Measurements from ENCODE around the gene SDK2. TPM values are rescaled to one million over a fixed set of nuclear protein-coding genes. Genes with fewer than 3 reads are reported as not detected.

SDK2 gene
- total and polyA plus RNA-seq, 11 donors: 0.84 to 4.0 (median 2.6) TPM

DNA sequence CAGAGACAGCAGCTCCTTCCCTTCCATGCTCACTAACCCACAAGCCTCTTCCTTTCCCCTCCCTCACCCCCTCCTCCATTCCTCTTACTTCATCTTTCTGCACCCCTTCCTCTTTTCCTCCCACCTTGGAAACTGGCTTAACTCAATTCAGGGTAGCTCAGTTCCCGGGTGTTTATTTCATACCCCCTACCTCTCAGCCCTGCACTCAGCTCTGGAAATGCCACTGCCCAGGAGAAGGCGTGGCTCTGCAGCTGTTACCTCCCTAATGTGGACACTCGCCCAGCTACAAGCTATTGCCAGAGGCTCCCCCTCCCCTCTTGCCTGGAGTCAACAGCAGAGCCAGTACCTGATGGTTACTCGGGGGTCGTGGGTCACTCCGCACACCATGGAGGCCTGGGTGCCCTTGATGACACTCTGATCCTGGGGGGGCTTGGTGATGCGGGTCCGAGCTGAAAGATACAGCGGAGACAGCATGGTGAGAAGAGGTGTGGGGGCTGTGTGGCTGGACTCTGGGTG, 214.0 kb downstream of the SDK2 start:
- 76 to 90% (median 83%) methylated on average over 9 of the region's 9 CpGs for WGBS, 4 donors
- intact Hi-C loops (cut with DNase I): loop anchor here in 9 of 10 donors (2.0 to 10.0 kb wide), 12 partner anchors 55 to 747 kb away; partner anchors contain the start of gene SDK2 (in 3 of the 9)
- TF ChIP-seq, protein P1, sequence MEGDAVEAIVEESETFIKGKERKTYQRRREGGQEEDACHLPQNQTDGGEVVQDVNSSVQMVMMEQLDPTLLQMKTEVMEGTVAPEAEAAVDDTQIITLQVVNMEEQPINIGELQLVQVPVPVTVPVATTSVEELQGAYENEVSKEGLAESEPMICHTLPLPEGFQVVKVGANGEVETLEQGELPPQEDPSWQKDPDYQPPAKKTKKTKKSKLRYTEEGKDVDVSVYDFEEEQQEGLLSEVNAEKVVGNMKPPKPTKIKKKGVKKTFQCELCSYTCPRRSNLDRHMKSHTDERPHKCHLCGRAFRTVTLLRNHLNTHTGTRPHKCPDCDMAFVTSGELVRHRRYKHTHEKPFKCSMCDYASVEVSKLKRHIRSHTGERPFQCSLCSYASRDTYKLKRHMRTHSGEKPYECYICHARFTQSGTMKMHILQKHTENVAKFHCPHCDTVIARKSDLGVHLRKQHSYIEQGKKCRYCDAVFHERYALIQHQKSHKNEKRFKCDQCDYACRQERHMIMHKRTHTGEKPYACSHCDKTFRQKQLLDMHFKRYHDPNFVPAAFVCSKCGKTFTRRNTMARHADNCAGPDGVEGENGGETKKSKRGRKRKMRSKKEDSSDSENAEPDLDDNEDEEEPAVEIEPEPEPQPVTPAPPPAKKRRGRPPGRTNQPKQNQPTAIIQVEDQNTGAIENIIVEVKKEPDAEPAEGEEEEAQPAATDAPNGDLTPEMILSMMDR (IDR thresholded peaks at IDR 0.05): no peak
- TF ChIP-seq POLR2A (IDR thresholded peaks at IDR 0.05): no peak
- Histone ChIP-seq H3K27ac (no peak overlapping the region), H3K4me3 (no peak overlapping the region), H3K9me3 (no peaks in the 10 kb centered on the region), H3K36me3 (no peaks in the 10 kb centered on the region), H3K4me1 (peaks cover 0 to 19% (median 4%) of the 10 kb centered on the region in 12 donors), H3K27me3 (no peaks in the 10 kb centered on the region)
- ATAC-seq (peak in 2 of 4 donors; percentile 13 to 18), DNase-seq (no peak)

DNA sequence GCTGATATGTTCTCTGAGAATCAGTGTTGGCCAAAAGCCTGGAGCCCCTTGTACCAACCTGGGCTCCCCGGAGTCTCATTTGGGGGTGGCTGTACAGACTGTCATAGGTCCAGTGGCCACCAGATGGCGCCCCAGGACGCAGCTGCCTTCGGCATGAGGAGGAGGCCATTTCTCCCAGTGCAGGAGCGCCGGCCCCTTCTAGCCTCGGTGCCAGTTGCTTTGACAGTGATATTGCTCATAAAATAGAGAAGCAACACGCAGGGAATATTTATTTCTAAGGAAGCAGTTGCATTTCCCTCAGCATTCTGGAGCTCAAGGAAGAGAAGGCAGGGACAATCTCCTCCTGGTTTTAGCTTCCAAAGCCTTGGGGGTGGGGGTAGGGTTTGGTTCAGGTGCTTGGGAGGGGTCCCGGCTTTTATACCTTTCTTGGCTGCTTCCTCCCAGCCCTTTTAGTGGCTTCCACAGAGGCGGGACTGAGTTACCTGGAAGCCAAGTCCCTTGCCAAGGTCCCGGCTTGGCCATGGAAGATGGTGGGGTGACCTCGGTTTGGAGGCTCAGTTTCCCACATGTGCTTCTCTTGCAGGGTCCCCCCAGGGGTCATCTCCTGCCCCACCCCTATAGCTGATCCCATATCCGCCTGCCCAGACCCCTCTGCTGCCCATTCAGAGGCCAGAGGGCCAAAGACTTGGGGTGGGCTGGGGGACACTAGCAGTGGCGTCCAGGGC, 214.6 kb downstream of the SDK2 start:
- no peaks in the 10 kb centered on the region for H3K9me3 ChIP-seq
- 28 to 39% (median 32%) methylated on average over 12 to 14 of the region's 14 CpGs for WGBS, 4 donors
- DNase-seq (peak; percentile 82 to 93 (median 89)), ATAC-seq (peak; percentile 79 to 94 (median 92))
- H3K27me3 ChIP-seq: no peaks in the 10 kb centered on the region
- H3K36me3 ChIP-seq: no peaks in the 10 kb centered on the region
- intact Hi-C loops (cut with DNase I): loop anchor here (1.0 to 10.0 kb wide), 22 partner anchors 48 to 748 kb away; partner anchors contain the start of gene SDK2 (in 6 of the 10)
- TF ChIP-seq, protein P1 (IDR thresholded peaks at IDR 0.05): peak; percentile 92 to 99 (median 97)
- no peak for TF ChIP-seq POLR2A (IDR thresholded peaks at IDR 0.05)
- peaks cover 0 to 19% (median 4%) of the 10 kb centered on the region in 12 donors for H3K4me1 ChIP-seq
- no peak overlapping the region for H3K4me3 ChIP-seq
- H3K27ac ChIP-seq: no peak overlapping the region

DNA sequence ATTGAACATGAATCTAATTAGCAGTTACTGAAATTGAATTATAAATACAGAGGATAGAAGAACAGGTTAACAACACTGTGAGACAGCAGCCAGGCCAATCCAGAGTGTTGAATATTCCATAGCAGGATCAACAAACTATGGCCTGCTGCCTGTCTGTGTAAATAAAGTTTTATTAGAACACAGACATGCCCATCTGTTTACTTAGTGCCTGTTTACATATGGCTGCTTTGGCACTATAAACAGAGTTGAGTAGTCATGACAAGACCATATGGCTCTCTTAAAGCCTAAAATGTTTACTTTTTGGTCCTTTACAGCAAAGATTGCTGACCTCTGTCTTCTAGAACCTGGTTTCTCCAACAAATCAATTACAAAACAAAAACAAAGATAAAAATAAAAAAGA, 217.0 kb downstream of the SDK2 start:
- TF ChIP-seq POLR2A (IDR thresholded peaks at IDR 0.05): no peak
- TF ChIP-seq, protein P1 (IDR thresholded peaks at IDR 0.05): no peak
- H3K36me3 ChIP-seq: no peaks in the 10 kb centered on the region
- H3K27me3 ChIP-seq: no peaks in the 10 kb centered on the region
- DNase-seq (no peak), ATAC-seq (no peak)
- no peak overlapping the region for H3K4me3 ChIP-seq
- H3K27ac ChIP-seq: no peak overlapping the region
- peaks cover 0 to 19% (median 4%) of the 10 kb centered on the region in 12 donors for H3K4me1 ChIP-seq
- intact Hi-C loops (cut with DNase I): loop anchor here in 7 of 10 donors (2.0 to 10.0 kb wide), 10 partner anchors 50 to 750 kb away; partner anchors contain the start of gene SDK2 (in 1 of the 7)
- no peaks in the 10 kb centered on the region for H3K9me3 ChIP-seq

DNA sequence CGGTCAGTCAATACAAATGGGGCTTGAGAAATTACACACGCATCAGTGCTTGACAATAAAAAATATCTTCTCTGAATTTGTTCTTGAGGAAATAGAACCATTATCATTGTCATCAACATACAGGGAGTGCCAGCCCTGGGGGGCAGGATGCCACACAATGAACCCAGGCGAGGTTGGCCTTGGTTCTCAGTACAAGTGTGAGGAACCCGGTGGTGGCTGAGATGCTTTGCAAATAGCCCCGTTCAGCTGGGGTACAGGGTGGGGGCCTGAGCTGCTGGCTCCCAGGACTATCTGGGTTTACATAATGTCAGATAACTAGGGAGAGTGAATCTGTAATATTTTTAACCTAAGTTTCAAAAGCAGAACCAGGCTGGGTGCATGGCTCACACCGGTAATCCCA, 219.7 kb downstream of the SDK2 start:
- ATAC-seq (no peak), DNase-seq (no peak)
- H3K27me3 ChIP-seq: no peaks in the 10 kb centered on the region
- peaks cover 0 to 5% (median 1%) of the 10 kb centered on the region in 12 donors for H3K4me1 ChIP-seq
- 78 to 85% (median 82%) methylated on average over 6 of the region's 6 CpGs for WGBS, 4 donors
- TF ChIP-seq POLR2A (IDR thresholded peaks at IDR 0.05): no peak
- TF ChIP-seq, protein P1 (IDR thresholded peaks at IDR 0.05): no peak
- no peak overlapping the region for H3K4me3 ChIP-seq
- no peaks in the 10 kb centered on the region for H3K36me3 ChIP-seq
- H3K27ac ChIP-seq: no peak overlapping the region
- H3K9me3 ChIP-seq: no peaks in the 10 kb centered on the region
- intact Hi-C loops (cut with DNase I): loop anchor here in 4 of 10 donors (10.0 kb wide), 4 partner anchors 90 to 530 kb away; partner anchors contain the start of gene SDK2 (in 1 of the 4)
